ENCODE data around the gene STMN3. TPM values are rescaled to one million over a fixed set of nuclear protein-coding genes. Genes with fewer than 3 reads are reported as not detected.
"Not testable (repeated sequence)": the region's sequence is repeated elsewhere in the genome, so short reads cannot be mapped to it uniquely, and the experiment has no call there.

Gene STMN3
- total RNA-seq, 1 donor from 2014 or later: 40.8 TPM

GRCh38 chr20:63610581-63611435 is 42.4 kb downstream of the STMN3 start:
- Histone ChIP-seq H3K36me3 (ENCODE audit: control insufficient read depth, insufficient read depth, low read length) (no peaks in the 10 kb centered on the region), H3K27me3 (ENCODE audit: control insufficient read depth, insufficient read depth, low read length) (no peaks in the 10 kb centered on the region), H3K4me3 (ENCODE audit: low read depth, low read length) (no peak overlapping the region)
- TF ChIP-seq CTCF (IDR thresholded peaks at IDR 0.05; ENCODE audit: insufficient read depth, low read length, poor library complexity, severe bottlenecking): no peak
- DNase-seq (ENCODE audit: low read depth): no peak

GRCh38 chr20:63606686-63607085 is 46.5 kb downstream of the STMN3 start:
- H3K27me3 ChIP-seq (ENCODE audit: control insufficient read depth, insufficient read depth, low read length): no peaks in the 10 kb centered on the region
- H3K36me3 ChIP-seq (ENCODE audit: control insufficient read depth, insufficient read depth, low read length): no peaks in the 10 kb centered on the region
- H3K4me3 ChIP-seq (ENCODE audit: low read depth, low read length): no peak overlapping the region
- DNase-seq (ENCODE audit: low read depth): no peak
- TF ChIP-seq CTCF (IDR thresholded peaks at IDR 0.05; ENCODE audit: insufficient read depth, low read length, poor library complexity, severe bottlenecking): no peak

- TF ChIP-seq CTCF (IDR thresholded peaks at IDR 0.05; ENCODE audit: insufficient read depth, low read length, poor library complexity, severe bottlenecking): no peak
- no peak overlapping the region for H3K4me3 ChIP-seq (ENCODE audit: low read depth, low read length)
- no peaks in the 10 kb centered on the region for H3K36me3 ChIP-seq (ENCODE audit: control insufficient read depth, insufficient read depth, low read length)
- no peak for DNase-seq (ENCODE audit: low read depth)
- H3K27me3 ChIP-seq (ENCODE audit: control insufficient read depth, insufficient read depth, low read length): no peaks in the 10 kb centered on the region
Observed at GRCh38 chr20:63602321-63602720, 50.9 kb downstream of the STMN3 start.

GRCh38 chr20:63601679-63602078 is 51.5 kb downstream of the STMN3 start:
- H3K27me3 ChIP-seq (ENCODE audit: control insufficient read depth, insufficient read depth, low read length); H3K36me3 ChIP-seq (ENCODE audit: control insufficient read depth, insufficient read depth, low read length); DNase-seq (ENCODE audit: low read depth); H3K4me3 ChIP-seq (ENCODE audit: low read depth, low read length): not testable (repeated sequence)

- DNase-seq (ENCODE audit: low read depth): no peak
- no peaks in the 10 kb centered on the region for H3K27me3 ChIP-seq (ENCODE audit: control insufficient read depth, insufficient read depth, low read length)
- TF ChIP-seq CTCF (IDR thresholded peaks at IDR 0.05; ENCODE audit: insufficient read depth, low read length, poor library complexity, severe bottlenecking): no peak
Observed at GRCh38 chr20:63599396-63600050, 53.7 kb downstream of the STMN3 start.

GRCh38 chr20:63598479-63599395 is 54.5 kb downstream of the STMN3 start:
- no peak for TF ChIP-seq CTCF (IDR thresholded peaks at IDR 0.05; ENCODE audit: insufficient read depth, low read length, poor library complexity, severe bottlenecking)
- DNase-seq (ENCODE audit: low read depth): no peak
- Histone ChIP-seq H3K36me3 (ENCODE audit: control insufficient read depth, insufficient read depth, low read length) (no peaks in the 10 kb centered on the region), H3K4me3 (ENCODE audit: low read depth, low read length) (no peak overlapping the region), H3K27me3 (ENCODE audit: control insufficient read depth, insufficient read depth, low read length) (no peaks in the 10 kb centered on the region)

More at GRCh38 chr20:63599396-63600050, 53.7 kb downstream of the STMN3 start:
- no peak overlapping the region for H3K4me3 ChIP-seq (ENCODE audit: low read depth, low read length)
- no peaks in the 10 kb centered on the region for H3K36me3 ChIP-seq (ENCODE audit: control insufficient read depth, insufficient read depth, low read length)

Data from kidney epithelial cell (primary cell).